Hepatic stellate cell (primary cell): ENCODE measurements around the gene TSPAN7.

ENCODE experiments used
- DNase-seq: peaks from one replicate; pipeline ENCODE4 v3.0.0; 2011; ENCODE audit warnings: low spot score

The TSPAN7 gene

DNA sequence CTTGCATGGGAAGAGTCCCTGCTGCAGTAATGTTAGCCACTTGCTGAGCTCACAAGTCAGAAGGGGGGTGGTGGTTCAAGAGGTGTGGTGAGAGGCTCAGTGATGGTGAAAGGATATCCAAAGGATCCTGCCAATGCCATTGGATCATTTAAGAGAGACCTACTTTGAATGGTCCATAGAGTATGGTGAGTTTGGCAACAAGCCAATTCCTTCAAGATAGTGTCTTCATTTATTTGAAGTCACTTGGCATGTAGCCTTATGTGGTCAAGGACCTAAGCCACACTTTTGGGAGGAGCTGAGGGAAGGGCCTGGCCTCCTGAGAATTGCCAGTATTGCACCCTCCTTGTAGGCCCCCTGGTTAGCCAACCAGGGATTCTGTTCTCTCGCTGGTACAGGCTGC is 87.9 kb downstream of the TSPAN7 start:
- DNase-seq, result no peak

DNA sequence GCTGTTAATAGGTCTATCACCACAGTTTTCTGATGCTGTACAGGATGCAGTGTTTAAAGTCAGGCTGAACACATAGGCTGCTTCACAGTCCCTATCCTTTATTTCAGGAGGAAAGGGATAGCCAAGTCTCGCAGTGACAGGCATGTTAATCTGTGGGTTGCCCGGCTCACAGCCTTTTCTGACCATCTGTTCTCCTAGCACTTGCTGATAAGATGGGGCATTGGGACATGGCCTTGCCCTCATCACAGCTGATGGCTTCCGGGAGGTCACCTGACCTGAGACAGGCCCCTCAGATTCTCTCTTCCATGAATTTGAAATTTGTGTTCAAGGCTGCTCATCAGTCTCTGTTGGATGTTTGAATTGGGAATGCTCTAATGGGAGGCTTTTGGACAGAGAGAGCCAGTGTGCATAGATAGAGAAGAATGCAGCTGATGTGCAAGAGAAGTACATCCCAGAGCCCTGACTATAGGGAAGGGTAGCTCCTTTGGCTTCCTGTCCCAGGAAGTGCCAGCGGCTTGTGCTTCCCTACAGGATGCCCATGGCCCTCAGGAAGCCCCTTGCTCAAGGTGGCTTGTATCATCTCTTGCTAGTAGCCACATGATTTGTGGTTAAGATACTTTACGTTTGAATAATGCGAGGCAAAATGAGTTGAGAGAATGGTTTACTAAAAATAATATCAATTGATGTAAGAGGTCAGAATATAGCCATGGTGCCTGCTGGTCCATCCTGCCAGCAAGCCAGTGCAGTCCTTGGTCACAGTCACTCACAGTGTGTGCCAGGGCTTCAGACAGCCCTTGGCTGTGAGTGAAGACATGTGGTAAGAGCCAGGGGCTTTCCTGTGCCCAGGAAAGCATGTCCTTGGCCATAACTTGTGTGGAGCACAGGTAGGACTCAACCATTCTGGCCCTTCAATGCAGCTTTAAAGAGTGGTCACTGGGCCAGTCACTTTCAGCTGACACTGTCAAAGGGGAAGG is 88.6 kb downstream of the TSPAN7 start:
- no peak for DNase-seq

DNA sequence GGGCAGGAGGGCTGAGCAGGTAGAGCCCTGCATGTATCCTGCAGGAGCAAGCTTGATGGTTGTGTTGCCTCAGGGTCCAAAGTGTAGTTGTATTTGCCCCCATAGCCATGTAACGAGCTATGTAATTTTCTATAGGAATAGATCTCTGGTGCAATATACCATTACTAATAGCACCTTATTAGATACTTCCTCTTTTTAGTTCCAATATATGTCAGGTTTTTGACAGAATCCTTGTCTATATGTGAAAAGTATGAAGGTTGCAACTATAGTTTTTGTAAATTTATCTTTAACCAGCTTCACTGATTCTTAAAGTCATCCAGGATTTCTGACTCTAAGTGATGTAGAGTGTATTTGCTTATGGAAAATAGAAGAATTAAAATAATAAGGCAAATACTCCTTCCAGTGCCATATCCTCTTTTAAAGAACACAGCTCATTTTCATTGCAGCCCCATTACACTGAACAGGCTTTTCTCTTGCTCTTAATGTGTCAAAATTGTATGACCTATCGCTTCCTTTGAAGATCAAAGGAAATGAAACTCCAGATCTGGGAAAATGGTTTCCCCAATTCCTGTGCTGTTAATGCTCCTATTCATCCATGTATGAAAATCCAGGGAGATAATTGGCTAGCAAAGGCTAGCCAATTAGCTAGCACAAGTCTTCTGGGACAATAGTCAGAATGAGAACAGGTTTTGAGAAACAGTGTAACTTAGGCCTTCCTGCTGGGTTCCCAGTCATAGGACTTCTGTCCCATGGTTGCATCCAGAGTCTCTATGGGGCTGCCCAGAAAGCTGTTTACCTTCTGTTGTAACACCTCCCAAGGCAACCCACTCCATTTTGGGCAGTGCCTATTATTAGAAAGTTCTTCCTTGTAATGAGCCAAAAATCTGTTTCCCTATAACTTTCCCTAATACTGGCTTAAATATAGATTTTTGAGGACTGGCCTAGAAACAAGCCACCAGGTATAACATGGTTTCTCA is 90.6 kb downstream of the TSPAN7 start:
- DNase-seq, result no peak

DNA sequence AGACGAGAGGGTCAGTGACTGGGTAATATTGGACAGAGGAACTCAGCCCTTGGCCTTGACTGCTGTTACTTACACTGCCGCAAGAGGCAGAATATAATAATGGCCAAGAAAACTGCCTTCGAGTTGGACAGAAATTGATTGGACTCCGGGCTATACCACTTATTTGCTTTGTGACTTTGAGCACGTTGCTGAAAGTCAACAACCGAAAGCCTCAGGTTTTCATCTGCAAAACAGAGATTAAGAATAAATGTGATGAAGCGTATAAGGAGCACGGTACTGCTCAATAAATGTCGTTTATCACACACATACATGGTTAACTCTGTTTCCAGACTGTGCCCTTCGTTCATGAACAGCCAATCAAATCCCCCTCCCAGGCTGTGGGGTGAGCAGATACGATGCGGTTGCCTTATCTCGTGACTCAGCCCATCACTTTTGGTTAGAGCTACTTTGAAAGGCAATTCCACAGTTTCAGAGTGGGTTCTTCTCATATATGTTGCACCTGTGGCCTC is 91.6 kb downstream of the TSPAN7 start:
- no peak for DNase-seq

DNA sequence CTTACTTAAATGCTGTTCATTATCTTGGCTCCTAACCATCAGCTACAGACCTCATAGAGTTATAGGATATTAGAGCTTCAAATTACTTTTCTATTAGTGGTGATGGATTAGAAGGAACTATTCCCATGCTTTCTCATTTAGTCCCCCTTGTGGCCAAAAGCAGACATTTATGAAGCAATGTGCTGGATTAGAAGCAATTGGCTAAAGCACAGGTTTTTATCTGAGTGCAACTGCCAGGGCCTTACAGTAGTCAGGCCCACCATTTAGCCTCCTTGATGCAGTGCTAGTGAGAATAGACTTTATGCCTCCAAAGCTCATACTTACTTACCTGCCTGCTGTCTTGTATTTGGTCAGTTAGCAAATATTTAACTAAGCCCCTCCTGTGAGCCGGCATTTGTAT is 93.0 kb downstream of the TSPAN7 start:
- DNase-seq, result no peak

DNA sequence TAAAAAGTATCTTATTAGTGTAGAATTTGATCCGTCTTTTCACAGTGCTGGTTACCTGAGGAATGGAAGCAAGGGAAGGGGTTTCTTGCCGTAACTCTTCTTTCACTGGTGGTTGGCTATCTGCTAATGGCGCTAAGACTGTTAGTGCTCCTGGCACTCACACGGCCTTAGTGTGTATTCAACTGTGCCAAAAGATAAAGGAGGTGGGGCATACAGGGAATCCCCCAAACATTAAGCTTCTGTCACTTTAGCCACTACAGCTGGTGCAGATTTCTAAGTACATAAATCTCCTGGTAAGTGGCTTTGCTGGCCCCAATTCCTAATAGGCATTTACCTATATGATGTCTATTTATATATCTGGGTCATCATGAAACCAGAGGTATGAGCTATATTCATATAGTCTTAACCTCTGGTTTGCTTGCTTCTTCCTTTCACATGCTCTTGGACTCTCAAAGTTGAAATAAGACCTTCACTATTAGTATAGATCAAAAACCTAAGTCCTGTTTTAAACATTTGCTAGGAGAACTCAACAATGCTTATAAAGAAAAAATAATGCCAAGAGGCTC is 95.1 kb downstream of the TSPAN7 start:
- no peak for DNase-seq

DNA sequence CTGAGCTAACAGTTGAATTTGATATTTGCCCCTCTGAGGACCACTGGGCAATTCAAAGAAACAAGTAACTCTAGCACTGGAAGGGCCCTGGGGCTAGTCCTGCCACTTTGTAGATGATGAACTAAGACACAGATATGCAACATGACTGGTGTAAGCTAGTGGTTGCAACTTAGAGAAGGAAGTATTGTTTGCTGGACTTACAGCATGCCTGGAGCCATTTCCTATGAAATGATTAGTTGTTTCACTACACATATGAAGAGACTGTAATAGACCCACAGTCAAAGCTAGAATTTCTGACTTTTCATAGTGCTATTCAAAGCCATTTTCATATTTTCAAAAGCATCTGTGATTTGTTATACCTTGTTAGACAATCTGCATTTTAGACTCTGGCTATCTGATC is 96.2 kb downstream of the TSPAN7 start:
- DNase-seq, result no peak

DNA sequence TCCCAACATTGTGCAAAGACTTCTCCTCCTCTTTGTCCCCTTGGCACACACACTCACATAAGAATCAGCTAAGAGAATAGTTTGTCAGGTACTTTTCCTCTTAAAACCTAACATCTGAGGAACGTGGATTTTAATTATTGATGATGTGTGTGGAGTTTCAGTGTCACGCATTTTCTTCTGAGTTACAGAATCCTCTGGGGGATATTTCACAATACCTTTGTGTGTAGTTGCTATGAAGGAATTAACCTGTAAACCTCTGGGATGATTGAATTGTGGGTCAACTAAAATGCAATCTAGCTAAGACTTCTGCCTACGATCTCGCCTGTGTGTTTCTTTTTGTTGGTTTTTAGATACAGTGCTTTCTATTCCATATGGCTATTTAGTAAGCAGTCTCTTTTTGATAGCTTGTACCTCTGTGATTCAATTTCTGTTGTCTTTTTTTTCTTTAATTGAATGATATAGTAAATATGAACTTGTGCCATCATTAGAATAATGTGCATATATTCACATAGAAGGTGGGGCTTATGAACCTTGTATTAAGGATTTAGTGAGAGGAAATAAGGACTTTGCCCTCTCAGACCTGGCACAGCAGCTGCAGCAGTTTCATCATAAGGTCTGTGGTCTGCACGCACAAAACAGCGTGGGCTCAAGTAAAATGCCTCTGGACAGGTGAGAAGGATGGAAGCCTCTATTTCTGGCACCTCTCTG is 99.2 kb downstream of the TSPAN7 start:
- no peak for DNase-seq

DNA sequence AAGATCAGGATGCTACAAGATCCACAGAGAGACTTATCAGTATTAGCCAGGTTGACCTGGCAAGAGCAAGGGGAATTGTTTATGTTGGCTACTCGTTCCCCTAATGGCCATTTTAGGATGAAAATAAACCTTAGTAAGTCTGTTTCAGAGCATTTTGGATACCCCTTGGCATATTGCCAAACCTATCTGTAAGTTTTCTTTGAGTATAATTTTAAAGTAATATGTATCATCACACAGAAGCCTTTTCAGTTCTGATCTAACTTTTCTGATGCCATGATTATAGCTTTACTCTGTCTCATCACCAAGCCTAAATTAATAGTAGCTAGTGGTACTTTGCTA is 99.7 kb downstream of the TSPAN7 start:
- no peak for DNase-seq

DNA sequence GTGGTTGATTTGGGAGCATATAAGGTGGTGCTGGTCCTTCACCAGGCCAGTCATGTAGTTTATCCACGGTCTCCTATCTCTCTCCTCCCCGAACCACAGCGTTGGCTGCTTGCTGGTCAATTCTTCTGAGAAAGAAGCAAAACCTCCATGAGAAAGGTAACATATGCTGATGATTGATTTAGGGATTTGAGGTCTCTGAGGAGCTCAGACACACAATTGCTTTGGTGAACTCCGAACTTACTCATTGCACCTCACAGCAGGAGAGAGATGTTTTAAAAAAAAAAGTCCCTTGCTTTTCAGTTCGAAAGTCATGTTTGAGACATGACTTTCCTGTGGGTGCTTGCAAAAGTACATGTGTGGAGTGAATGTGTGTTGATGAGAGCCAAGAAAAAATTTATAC is 100.2 kb downstream of the TSPAN7 start:
- DNase-seq, result no peak

DNA sequence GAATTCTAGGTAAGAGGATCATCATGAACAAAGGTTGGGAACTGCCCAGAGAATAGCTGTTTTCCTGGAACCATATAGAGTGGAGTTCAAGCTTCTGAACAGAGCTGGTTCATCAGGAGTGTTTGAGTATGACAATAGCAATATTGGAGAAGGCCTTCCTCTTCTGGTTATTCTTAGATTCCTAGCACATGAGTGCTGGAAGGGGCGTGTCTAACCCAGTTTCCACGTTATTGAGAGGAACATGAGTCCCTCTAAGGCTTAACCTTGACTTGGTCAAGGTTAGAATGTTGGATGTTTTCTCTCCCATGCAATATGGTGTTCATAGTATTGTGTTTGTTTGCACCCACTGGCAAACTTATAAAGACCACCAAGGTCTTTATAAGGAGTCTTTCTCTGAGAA is 101.3 kb downstream of the TSPAN7 start:
- DNase-seq, result no peak

DNA sequence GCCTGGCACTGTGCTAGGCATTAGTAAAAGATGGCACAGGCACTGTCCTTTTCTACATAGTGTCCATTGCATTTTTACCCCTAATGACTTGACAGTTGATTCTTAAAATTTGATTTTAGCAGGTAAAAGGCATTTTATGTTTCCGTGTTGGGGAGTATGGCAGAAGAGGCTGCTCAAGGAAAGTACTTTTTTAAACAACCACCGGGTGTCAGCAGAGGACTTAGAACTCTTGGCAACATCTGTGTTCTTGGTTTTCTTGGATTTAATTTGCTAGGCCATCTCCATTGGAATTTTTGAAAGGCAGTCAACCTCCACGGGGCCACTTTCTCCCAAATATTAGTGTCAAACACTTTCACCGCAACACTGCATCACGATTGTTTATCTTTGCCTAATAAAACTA is 102.9 kb downstream of the TSPAN7 start:
- DNase-seq, result peak; percentile 13

DNA sequence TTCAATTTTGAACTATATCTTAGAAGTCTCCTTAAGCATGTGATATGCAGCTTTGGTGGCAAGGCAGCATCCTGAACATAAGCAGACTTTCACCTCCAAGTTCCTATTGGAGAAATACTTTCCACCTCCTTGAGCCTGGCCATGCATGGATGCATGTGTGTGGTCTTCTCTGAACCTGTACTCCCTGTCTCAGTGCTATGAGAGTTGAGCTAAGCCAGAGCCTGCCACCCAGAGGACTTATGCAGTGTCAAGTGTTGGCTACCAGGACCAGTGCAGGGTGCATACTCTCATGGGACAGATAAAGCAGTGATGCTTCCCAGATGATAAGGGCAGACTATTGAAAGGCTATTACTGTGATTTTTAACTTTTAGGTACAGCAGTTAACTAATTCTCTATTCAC is 105.6 kb downstream of the TSPAN7 start:
- no peak for DNase-seq

DNA sequence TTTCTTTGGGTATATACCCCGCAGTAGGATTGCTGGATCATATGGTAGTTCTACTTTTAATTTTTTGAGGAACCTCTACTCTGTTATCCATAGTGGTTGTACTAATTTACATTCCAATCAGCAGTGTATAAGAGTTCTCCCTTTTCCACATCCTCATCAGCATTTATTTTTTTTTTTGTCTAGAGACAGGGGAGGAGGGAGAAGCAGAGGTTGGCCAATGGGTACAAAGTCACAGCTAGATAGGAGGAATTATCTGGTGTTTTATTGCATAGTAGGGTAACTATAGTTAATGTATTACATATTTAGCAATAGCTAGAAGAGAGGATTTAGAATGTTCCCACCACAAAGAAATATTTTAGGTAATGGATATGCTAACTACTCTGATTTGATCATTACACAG is 107.4 kb downstream of the TSPAN7 start:
- DNase-seq, result no peak

DNA sequence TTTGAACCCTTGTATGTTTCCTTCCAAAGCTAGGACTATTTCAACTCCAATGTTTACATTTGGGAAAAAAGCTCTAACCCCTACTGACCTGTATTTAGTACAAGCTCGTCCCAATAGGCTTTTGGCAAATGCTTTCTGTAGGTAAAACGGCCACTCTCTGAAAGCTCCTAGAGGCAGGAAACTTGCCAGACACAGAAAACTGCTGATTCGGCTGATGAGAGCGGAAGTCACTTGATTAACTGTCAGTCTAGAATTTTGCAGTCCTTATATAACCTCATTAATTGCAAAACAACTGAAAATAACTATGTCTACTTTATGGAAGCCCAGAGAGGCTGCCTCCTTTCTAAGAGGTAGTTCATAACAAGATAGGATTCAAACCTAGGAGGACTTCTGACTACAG is 108.1 kb downstream of the TSPAN7 start:
- DNase-seq, result no peak

DNA sequence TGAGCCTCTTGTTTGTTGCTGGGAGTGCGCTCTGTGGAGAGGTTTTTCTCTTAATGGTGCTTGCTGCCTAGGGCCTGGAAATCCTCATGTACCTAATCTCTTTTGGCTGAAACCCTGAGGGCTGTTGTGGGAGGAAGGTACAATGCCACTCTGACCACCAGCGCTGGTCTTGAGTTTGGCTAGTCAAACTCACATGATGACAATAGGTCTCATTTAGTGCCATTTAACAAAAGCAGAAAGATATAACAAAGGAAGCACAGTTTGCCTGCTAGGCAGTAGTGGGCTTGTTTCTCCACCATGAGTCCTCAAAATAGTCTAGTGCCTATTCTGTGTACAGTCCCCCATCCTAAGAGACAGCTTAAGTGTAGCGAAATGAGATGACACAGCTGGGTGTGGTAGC is 111.3 kb downstream of the TSPAN7 start:
- no peak for DNase-seq

DNA sequence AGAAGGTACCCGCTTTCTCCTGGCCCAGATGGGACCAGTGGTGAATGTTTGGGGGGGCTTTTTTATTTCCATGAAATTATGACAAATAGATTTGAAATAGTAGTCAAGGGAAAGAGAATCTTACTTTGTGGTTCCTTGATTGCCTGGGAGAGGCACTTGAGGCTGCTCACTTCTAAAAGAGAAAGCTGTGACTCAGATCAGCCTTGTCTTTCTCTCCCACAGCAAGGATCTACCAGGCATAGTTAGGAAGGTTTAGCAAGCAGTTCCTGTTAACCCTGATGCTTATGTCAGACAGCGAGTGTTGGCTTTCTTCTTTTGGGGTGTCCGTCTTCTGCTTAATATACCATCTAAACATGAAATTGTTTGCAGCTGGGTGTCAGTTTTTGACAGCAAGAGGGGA is 114.5 kb downstream of the TSPAN7 start:
- no peak for DNase-seq

DNA sequence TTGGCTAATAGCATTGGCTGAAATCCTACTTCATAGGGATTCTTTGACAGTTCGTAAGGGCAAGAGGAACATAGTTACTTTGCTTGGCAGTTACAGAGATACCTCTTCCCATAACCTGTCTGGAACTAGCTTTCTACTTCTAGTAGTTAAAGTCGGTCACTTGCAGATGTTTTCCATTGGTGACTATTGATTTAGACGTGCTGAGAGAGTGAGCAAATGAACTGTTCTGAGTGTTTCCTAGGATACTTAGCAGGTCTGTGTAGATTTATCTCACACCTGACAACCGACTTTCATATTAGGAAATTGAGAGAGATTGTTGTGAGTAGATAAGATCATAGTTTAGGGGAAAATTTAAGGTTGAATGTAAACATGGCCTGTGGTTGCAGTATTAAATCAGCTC is 116.8 kb downstream of the TSPAN7 start:
- no peak for DNase-seq

DNA sequence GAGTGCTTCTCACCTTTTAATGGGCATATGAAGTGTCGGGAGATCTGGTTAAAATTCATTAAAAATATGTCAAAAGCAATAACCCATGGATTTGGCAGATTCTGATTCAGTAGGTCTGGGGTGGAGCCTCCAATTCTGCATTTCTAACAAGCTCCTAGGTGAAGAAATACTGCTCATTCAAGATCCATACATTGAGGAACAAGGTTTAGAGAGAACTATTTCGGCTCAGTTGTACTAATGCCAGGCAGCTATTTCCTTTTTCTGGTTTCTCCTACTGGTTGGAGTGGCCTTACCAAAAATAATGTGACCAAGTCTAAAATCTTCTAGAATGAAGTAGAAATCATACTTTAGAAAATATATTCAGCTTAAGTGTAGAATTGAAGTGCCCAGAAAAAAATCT is 117.5 kb downstream of the TSPAN7 start:
- DNase-seq, result no peak

DNA sequence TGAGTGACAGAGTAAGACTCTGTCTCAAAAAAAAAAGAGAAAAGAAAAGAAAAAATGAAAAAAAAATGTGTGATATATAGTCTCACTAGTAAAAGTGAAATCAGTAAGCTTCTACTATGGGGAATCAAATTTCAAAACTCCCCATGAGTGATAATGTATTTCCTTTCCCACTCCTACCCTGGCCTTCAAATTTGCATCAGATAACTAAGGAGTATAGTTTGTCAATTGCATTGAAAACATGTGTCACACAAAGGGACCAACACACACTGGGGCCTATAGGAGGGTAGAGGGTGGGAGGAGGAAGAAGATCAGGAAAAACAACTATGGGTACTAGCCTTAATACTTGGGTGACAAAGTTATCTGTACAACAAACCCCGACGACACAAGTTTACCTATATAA is 118.4 kb downstream of the TSPAN7 start:
- no peak for DNase-seq

DNA sequence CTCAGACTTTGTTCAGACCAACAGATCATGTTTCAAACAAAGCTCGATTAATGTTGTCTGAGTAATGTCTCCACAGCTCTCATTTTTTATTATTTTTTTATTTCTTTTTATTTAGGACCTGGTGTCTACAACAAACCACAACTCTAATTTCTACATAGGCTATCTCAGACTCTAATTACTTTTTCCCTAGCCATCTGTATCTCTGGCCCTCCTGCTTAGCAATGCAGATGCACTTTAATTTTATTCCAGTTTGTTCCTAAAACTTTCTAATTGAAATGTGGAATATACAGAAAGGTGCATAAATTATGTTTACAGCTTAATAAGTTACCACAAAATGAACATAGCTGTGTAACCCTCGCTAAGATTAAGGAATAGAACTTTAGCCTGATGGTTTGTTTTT is 120.8 kb downstream of the TSPAN7 start:
- no peak for DNase-seq

DNA sequence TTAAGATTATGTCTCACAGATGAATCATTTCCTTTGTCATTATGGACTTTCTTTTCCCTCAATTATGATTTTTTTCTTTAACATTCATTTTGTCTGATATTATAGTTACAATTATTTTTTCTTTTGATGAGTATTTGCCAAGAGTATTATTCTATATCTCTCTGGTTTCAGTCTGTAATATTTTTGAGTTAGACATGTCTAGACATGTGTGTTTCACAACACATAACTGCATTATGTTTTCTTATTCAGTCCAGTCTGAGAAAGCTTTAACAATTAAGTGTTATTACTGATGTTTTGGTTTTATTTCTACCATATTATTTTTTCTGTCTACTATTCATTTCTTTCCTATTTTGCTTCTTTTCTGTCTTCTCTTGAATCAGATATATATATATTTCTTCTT is 131.6 kb downstream of the TSPAN7 start:
- DNase-seq, result no peak
